Endothelial cell of umbilical vein (primary cell): ENCODE data around the gene CYBC1. TPM values are rescaled to one million over a fixed set of nuclear protein-coding genes. Genes with fewer than 3 reads are reported as not detected.

Experiments used
- BruUV-seq: library from RNA; stranded (reverse); fragments of 400-500 nt; replicated peaks from 2 replicates; lab custom pipeline; 2021; lab: Mats Ljungman, UMichigan
- CTCF ChIA-PET: fragments of 300-600, 350-600 bp; sonication (Branson Sonifier 250); formaldehyde crosslinking; loops from one replicate; lab custom pipeline; 2021; ENCODE audit warnings: antibody characterized with exemption, inconsistent platforms; lab: Charles Lee
- POLR2A ChIA-PET: fragments of 300-600, 350-600 bp; sonication (Branson Sonifier 250); formaldehyde crosslinking; loops from one replicate; lab custom pipeline; 2021; ENCODE audit warnings: antibody characterized with exemption, inconsistent platforms; lab: Charles Lee
- DNase-seq: peaks from one replicate; pipeline ENCODE4 v3.0.0-alpha.2; 2011; ENCODE audit warnings: low read depth, low spot score
- FAIRE-seq: peaks from 2 replicates; lab custom pipeline; 2011; peaks lifted over from hg19 to GRCh38; lab: Jason Lieb, UNC
- H2AFZ ChIP-seq: 2 replicates; pipeline ENCODE4 v1.6.0; 2012; ENCODE audit warnings: low read depth, low read length, control low read depth, inconsistent platforms
- H3K27ac ChIP-seq: 2 replicates; pipeline ENCODE4 v1.5.1; 2011; ENCODE audit warnings: low read depth, mild to moderate bottlenecking, control low read depth, low read length, moderate library complexity; ENCODE audit not compliant: insufficient read depth
- H3K27me3 ChIP-seq, 2 experiments: 2 replicates each; pipeline versions ENCODE4 v1.6.0 to v1.6.1; 2011; ENCODE audit warnings: low read length in 2 of 2, mixed read lengths in 1 of 2; ENCODE audit not compliant: control insufficient read depth in 2 of 2, insufficient read depth in 2 of 2
- H3K36me3 ChIP-seq, 2 experiments: 2 replicates in 1 of 2; 3 replicates in 1 of 2; pipeline ENCODE4 v1.5.1; 2011; ENCODE audit warnings: low read length in 2 of 2, mild to moderate bottlenecking in 1 of 2, moderate library complexity in 1 of 2; ENCODE audit not compliant: control insufficient read depth in 2 of 2, insufficient read depth in 2 of 2; ENCODE audit errors: extremely low read depth in 1 of 2
- H3K4me1 ChIP-seq: 3 replicates; pipeline ENCODE4 v1.5.1; 2011; ENCODE audit warnings: mild to moderate bottlenecking, low read length; ENCODE audit not compliant: control insufficient read depth, insufficient read depth; ENCODE audit errors: extremely low read depth
- H3K4me2 ChIP-seq: 2 replicates; pipeline ENCODE4 v1.6.1; 2011; ENCODE audit warnings: low read length, control low read depth, mixed read lengths; ENCODE audit not compliant: insufficient read depth
- H3K4me3 ChIP-seq, 3 experiments: fragments of 200-600 bp in 1 of 3; sonication (generic), shearing (Covaris generic) in 1 of 3; replicated peaks in 1 of 3; 2 replicates each; pipeline ENCODE4 v1.5.1; 2011 to 2016; ENCODE audit warnings: control low read depth in 3 of 3, low read length in 3 of 3, mild to moderate bottlenecking in 2 of 3, inconsistent platforms in 1 of 3, low read depth in 1 of 3, moderate library complexity in 1 of 3; ENCODE audit not compliant: insufficient read depth in 1 of 3
- H3K79me2 ChIP-seq: 2 replicates; pipeline ENCODE4 v1.6.0; 2012; ENCODE audit warnings: low read length, inconsistent platforms; ENCODE audit not compliant: control insufficient read depth, insufficient read depth
- H3K9ac ChIP-seq: replicated peaks from 2 replicates; pipeline ENCODE3; 2011; ENCODE audit warnings: low read length, control low read depth; ENCODE audit not compliant: insufficient read depth; ENCODE audit errors: extremely low read depth
- H3K9me1 ChIP-seq: replicated peaks from 3 replicates; pipeline ENCODE4 v1.6.0; 2011; ENCODE audit warnings: mild to moderate bottlenecking, low read length; ENCODE audit not compliant: control insufficient read depth, insufficient read depth; ENCODE audit errors: extremely low read depth
- H3K9me3 ChIP-seq: replicated peaks from 2 replicates; pipeline ENCODE4 v1.5.1; 2012; ENCODE audit warnings: low read length, inconsistent platforms; ENCODE audit not compliant: control insufficient read depth, insufficient read depth
- H4K20me1 ChIP-seq: replicated peaks from 2 replicates; pipeline ENCODE3; 2011; ENCODE audit warnings: mild to moderate bottlenecking, low read length; ENCODE audit not compliant: control insufficient read depth, insufficient read depth; ENCODE audit errors: extremely low read depth
- CTCF ChIP-seq, 2 donors: IDR thresholded peaks; 1 replicate in 1 of 2; 2 replicates in 1 of 2; pipeline ENCODE4 v1.5.1; 2011; ENCODE audit warnings: low read length in 2 of 2, mild to moderate bottlenecking in 2 of 2, moderate library complexity in 2 of 2, control low read depth in 1 of 2, inconsistent platforms in 1 of 2, low read depth in 1 of 2; ENCODE audit not compliant: insufficient read depth in 1 of 2; ENCODE audit errors: extremely low read depth in 1 of 2
- EZH2 ChIP-seq: IDR thresholded peaks from 2 replicates; pipeline ENCODE4 v1.6.1; 2012; ENCODE audit warnings: borderline replicate concordance, low read depth, mild to moderate bottlenecking, moderate library complexity, low read length, inconsistent platforms; ENCODE audit not compliant: severe bottlenecking
- FOS ChIP-seq: IDR thresholded peaks from 2 replicates; pipeline ENCODE4 v1.6.1; 2011; ENCODE audit warnings: mild to moderate bottlenecking, low read length, moderate library complexity, borderline replicate concordance; ENCODE audit not compliant: insufficient read depth
- GATA2 ChIP-seq: IDR thresholded peaks from 2 replicates; pipeline ENCODE4 v1.7.0; 2011; ENCODE audit warnings: low read depth, mild to moderate bottlenecking, moderate library complexity, mixed read lengths, low read length; ENCODE audit not compliant: insufficient read length, insufficient read depth
- JUN ChIP-seq: IDR thresholded peaks from 2 replicates; pipeline ENCODE4 v1.6.1; 2011; ENCODE audit warnings: borderline replicate concordance, low read depth; ENCODE audit not compliant: insufficient read length, insufficient read depth
- MAX ChIP-seq: IDR thresholded peaks from 2 replicates; pipeline ENCODE4 v1.6.1; 2011; ENCODE audit not compliant: insufficient read depth, insufficient read length
- MYC ChIP-seq: IDR thresholded peaks from one replicate; pipeline ENCODE4 v1.6.1; 2011; ENCODE audit warnings: mild to moderate bottlenecking, low read depth, low read length
- POLR2A ChIP-seq: IDR thresholded peaks from 2 replicates; pipeline ENCODE4 v1.6.1; 2012; ENCODE audit warnings: low read depth, mild to moderate bottlenecking, control low read depth, low read length
- POLR2AphosphoS5 ChIP-seq: IDR thresholded peaks from 2 replicates; pipeline ENCODE4 v1.6.1; 2012; ENCODE audit warnings: low read depth, mild to moderate bottlenecking, control low read depth, low read length, moderate library complexity; ENCODE audit not compliant: insufficient read depth
- dilution Hi-C: fragments of 300-500 bp; cut with MboI; formaldehyde crosslinking; loops from one replicate; pipeline ENCODE4 v1.15.0; 2019; ENCODE audit warnings: low sequenced_read_pairs; ENCODE audit not compliant: extremely low pct_ligation_motif_present
- intact Hi-C: fragments of 100-400 bp; cut with micrococcal nuclease; formaldehyde crosslinking; loops from one replicate; pipeline ENCODE4 v1.10.0; 2022
- polyA plus RNA-seq, 4 experiments: library from polyadenylated mRNA; depleted of rRNA in 3 of 4; stranded (reverse) in 3 of 4; unstranded in 1 of 4; fragments of >200 nt; gene quantifications; 2 replicates each; pipeline versions ENCODE4 v1.2.1 to v1.2.3, GENCODE V29; 2011 to 2012; ENCODE audit warnings: missing spikeins in 1 of 4
- total RNA-seq: library from RNA; stranded (reverse); gene quantifications from 2 replicates; pipeline ENCODE4 v1.2.3, GENCODE V29; 2021

CYBC1 gene
- total and polyA plus RNA-seq, 2 donors (not counting 3 experiments of a cell fraction or from before 2014, with no cell fraction given), result 71.8 to 81.5 TPM

GRCh38 chr17:82435103-82435502, 15.4 kb downstream of the CYBC1 start:
- TF ChIP-seq CTCF (IDR thresholded peaks at IDR 0.05; ENCODE audit: extremely low read depth in 1 of 2, insufficient read depth in 1 of 2, low read depth in 1 of 2, low read length in 2 of 2) (no peak), POLR2AphosphoS5 (no peak), MYC (no peak), POLR2A (no peak), EZH2 (no peak), MAX (no peak), GATA2 (no peak), JUN (no peak), FOS (no peak)
- intact Hi-C loops, result no loop called here
- FAIRE-seq (no peak), DNase-seq (no peak)
- Histone ChIP-seq H3K79me2 (no peaks in the 10 kb centered on the region), H4K20me1 (no peaks in the 10 kb centered on the region), H3K4me3 (no peak overlapping the region), H3K4me2 (no peak overlapping the region), H3K27me3 (no peaks in the 10 kb centered on the region), H3K27ac (no peak overlapping the region), H3K9me1 (no peaks in the 10 kb centered on the region), H3K9me3 (no peaks in the 10 kb centered on the region), H3K36me3 (no peaks in the 10 kb centered on the region), H3K4me1 (no peaks in the 10 kb centered on the region), H3K9ac (no peak overlapping the region), H2AFZ (no peak overlapping the region)
- ChIA-PET CTCF (interaction anchor here (1.9 kb wide), 1 partner anchor 10 kb away, joined by 8 read pairs; no protein-coding TSS in a partner anchor), POLR2A (no interaction called here)
- dilution Hi-C loops, result no loop called here
- no TSS peak for BruUV-seq
